Motor neuron (in vitro differentiated cells): Measurements from ENCODE around the gene SLC22A14. TPM values are rescaled to one million over a fixed set of nuclear protein-coding genes. Genes with fewer than 3 reads are reported as not detected.
A peak's percentile ranks its signal among the peaks of the same experiment; 100 is the strongest.
"Not testable (repeated sequence)": the region's sequence is repeated elsewhere in the genome, so short reads cannot be mapped to it uniquely, and the experiment has no call there.

Source experiments
- ATAC-seq, 8 experiments: fragments of 200-7000 bp; cut with Tn5 transposase; replicated peaks in 6 of 8; 2 replicates each; pipeline ENCODE4 v1.8.0; 2021; ENCODE audit warnings: mild to moderate bottlenecking in 8 of 8, moderate library complexity in 8 of 8
- H3K27ac ChIP-seq, 2 donors: fragments of 250-450 bp; sonication (Bioruptor Pico); 2 replicates each; pipeline ENCODE4 v1.9.0; 2021; ENCODE audit warnings: antibody characterized with exemption in 2 of 2, mild to moderate bottlenecking in 2 of 2, moderate library complexity in 1 of 2
- H3K4me1 ChIP-seq, 2 donors: fragments of 250-450 bp; sonication (Bioruptor Pico); replicated peaks in 1 of 2; 2 replicates each; pipeline ENCODE4 v1.6.1; 2021; ENCODE audit warnings: antibody characterized with exemption in 2 of 2, mild to moderate bottlenecking in 2 of 2, moderate library complexity in 1 of 2
- H3K4me3 ChIP-seq, 5 donors: fragments of 250-450 bp; sonication (Bioruptor Pico); 2 replicates each; pipeline ENCODE4 v1.9.0; 2021; ENCODE audit warnings: antibody characterized with exemption in 5 of 5, mild to moderate bottlenecking in 5 of 5, moderate library complexity in 4 of 5
- WGBS, 10 experiments: fragments of 450-650 bp; shearing (Covaris generic); methylation state at CpG; one replicate each; pipeline ENCODE4 v1.0.0; 2022; 5-methylcytosine and 5-hydroxymethylcytosine counted together
- in situ Hi-C, 9 experiments: fragments of 400-800 bp; cut with MboI; loops; one replicate each; pipeline ENCODE4 v1.15.0; 2021; ENCODE audit warnings: low sequenced_read_pairs in 9 of 9, low pct_unique_long_range_greater_than_20kb in 2 of 9; ENCODE audit not compliant: unreplicated experiment in 9 of 9
- total RNA-seq, 8 experiments: library from RNA; unstranded; fragments of 300-600 nt; gene quantifications; 2 replicates each; pipeline versions ENCODE4 v1.2.3 to v1.2.4, GENCODE V29; 2022

The SLC22A14 gene
- total RNA-seq, 8 experiments from 2014 or later = 0.11 to 0.71 (median 0.33) TPM

DNA sequence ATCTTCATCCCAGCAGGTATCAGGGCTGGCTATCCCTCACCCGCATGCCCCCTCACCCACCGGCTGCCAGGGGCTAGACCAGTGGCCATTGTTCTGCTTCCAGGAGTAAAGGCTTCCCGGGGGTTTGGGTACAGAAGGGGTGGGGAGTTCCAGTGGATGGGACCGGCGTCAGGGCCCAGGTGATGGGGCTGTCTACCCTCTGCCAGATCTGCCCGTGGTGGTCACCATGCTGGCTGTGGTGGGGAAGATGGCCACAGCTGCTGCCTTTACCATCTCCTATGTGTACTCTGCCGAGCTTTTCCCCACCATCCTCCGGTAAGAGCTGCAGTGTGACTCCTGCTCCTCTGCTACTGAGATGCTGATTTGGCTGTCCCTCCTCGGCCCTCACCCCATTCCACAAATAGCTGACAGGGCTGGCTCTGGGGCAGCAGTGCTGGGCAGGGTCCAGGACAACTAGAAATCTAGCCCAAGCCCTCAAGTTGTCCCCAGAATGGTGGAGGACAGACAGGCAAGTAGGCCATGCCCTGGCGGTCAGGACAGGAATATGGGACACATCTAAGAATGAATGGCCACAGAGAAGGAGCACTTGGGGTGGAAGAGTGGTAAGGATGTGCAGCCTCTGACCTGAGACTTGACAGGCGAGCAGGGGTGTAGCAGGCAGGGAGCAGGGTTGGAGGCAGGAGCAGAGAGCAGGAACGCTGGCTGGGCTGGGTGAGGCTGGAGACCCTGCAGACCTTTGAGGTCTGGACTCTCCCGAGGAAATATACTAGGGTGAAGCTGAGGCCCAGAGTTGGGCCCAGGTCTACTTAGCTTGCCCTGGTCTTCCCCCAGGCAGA, 5.8 kb upstream of the SLC22A14 start:
- in situ Hi-C loops = no loop called here

DNA sequence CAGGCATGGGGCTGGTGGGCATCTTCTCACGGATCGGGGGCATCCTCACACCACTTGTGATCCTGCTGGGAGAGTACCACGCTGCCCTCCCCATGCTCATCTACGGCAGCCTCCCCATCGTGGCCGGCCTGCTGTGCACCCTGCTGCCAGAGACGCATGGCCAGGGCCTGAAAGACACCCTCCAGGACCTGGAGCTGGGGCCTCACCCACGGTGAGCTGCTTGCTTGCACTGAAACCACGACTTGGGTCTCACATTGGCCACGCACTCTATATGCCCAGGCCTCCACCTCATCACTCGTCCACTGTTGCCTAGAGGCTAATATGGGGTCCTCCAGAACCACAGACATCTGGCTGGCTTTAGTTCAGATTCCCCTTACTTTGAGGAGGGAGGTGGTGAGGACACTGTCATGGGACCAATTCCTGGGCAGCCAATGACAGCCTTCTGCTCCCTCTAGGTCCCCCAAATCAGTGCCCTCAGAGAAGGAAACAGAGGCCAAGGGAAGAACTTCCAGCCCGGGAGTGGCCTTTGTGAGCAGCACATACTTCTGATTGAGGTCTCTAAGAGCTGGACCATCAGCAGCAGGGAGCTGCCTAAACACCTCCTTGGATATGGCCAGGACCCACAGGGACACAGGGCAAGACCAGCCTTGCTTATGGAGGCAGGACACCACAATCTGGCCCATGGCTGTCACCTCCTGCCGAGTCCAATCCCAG, 5.0 kb upstream of the SLC22A14 start:
- WGBS, 10 experiments = 83 to 100% (median 86%) methylated on average over 1 to 3 of the region's 13 CpGs; no CpG with 5 or more reads in 5 of the 10 experiments

More for the DNA sequence above, 5.8 kb upstream of the SLC22A14 start:
- Histone ChIP-seq H3K27ac (no peak overlapping the region), H3K4me3 (no peak overlapping the region), H3K4me1 (peaks cover 4 to 12% of the 10 kb centered on the region in 2 donors)
- 60 to 100% (median 88%) methylated on average over 1 to 6 of the region's 13 CpGs; no CpG with 5 or more reads in 2 of the 10 experiments for WGBS, 10 experiments
- no peak for ATAC-seq

DNA sequence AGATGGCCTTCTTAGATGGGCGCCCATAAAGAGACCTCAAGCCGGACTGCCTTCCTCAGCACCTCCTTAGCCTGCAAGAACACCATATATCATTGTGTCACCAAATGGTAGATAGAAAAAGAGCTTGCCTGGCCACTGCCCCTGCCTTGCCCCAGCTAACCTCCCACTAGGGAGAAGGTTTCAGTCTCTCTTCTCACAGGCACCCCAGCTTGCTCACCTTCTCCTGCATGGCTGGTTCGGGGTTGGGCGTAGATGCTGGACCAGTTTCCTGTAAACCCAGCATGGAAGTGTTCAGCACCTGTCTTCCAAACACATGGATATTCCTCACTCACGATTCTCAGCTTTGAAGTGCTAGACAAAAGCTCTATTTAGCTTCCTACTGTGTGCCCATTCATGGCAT, 3.3 kb upstream of the SLC22A14 start:
- in situ Hi-C loops = no loop called here
- Histone ChIP-seq H3K4me1 (no peaks in the 10 kb centered on the region), H3K27ac (no peak overlapping the region), H3K4me3 (no peak overlapping the region)
- 33 to 100% (median 79%) methylated on average over 1 to 5 of the region's 5 CpGs; no CpG with 5 or more reads in 1 of the 10 experiments for WGBS, 10 experiments
- ATAC-seq = no peak

More for the DNA sequence above, 5.0 kb upstream of the SLC22A14 start:
- no peak for ATAC-seq
- in situ Hi-C loops = no loop called here
- Histone ChIP-seq H3K4me1 (peaks cover 4 to 10% of the 10 kb centered on the region in 2 donors), H3K4me3 (no peak overlapping the region), H3K27ac (no peak overlapping the region)

DNA sequence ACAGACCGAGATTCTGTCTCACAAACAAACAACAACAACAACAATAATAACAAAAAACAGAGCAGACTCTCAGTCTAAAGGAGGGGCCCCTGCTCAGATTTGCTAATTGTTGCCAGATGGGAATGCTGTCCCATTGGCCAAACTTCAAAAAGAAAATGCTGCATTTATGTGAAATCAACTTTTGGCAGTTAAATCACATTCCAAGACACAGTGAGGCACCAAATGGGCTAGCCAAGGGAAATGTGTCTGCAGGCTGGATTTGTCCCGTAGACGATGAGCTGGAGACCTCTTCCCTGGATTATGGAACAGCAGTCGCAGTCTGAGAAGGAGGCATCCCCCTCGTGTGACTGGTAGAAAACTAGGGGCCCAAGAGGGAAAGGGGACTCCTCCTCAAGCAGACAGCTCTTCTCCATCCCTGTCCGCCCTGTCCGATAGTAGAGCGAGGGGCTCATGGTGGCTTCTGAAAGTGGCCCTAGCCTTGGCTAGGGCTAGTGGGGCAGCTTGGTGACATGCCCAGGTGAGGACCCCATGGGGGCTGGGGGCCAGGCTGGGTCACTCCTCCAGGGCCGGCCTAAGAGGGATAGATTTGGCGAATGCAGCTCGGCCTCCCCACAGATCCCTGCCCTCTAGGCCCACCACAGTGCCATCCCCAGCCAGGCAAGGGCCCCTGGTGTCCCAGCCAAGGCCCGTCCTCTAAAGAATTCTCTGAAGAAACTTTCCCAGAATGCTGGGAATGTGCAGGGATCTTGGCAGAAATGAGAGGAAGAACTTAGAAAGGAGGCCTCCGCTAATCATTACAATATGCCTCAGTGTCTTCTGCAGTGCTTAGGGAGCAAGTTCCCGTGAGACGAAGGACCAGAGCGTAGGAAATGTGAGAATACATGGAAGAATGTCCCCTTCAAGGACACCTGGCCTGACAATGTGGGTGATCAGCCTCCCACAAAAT, 2.0 kb downstream of the SLC22A14 start:
- peak in 3 of 8 experiments; percentile 81 to 96 (median 94) for ATAC-seq
- no peaks in the 10 kb centered on the region for H3K4me1 ChIP-seq
- in situ Hi-C loops = no loop called here
- no peak overlapping the region for H3K4me3 ChIP-seq
- 33 to 95% (median 61%) methylated on average over 1 to 10 of the region's 16 CpGs; no CpG with 5 or more reads in 2 of the 10 experiments for WGBS, 10 experiments
- H3K27ac ChIP-seq = no peak overlapping the region

DNA sequence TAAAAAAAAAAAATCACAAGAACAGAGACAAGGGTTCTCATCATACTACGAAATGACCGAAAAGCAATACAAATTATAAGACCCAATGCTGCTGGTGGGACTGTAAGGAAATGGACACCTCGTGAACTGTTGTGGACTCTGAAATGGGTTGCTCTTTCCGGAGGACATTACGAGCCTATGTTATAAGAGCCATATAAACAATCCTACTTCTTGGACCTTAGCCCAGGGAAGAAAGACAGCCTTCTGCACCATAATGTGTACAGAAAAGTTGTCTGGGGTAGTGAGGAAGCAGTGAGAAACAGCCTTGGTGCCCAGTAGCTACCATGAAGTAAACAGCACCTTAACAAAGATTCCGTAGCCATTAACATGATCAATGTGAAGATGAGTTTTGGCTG, 2.7 kb downstream of the SLC22A14 start:
- Histone ChIP-seq H3K4me1 (no peaks in the 10 kb centered on the region), H3K27ac (no peak overlapping the region), H3K4me3 (no peak overlapping the region)
- in situ Hi-C loops = no loop called here
- ATAC-seq = no peak
- 31 to 100% (median 88%) methylated on average over 1 to 6 of the region's 6 CpGs; no CpG with 5 or more reads in 1 of the 10 experiments for WGBS, 10 experiments

DNA sequence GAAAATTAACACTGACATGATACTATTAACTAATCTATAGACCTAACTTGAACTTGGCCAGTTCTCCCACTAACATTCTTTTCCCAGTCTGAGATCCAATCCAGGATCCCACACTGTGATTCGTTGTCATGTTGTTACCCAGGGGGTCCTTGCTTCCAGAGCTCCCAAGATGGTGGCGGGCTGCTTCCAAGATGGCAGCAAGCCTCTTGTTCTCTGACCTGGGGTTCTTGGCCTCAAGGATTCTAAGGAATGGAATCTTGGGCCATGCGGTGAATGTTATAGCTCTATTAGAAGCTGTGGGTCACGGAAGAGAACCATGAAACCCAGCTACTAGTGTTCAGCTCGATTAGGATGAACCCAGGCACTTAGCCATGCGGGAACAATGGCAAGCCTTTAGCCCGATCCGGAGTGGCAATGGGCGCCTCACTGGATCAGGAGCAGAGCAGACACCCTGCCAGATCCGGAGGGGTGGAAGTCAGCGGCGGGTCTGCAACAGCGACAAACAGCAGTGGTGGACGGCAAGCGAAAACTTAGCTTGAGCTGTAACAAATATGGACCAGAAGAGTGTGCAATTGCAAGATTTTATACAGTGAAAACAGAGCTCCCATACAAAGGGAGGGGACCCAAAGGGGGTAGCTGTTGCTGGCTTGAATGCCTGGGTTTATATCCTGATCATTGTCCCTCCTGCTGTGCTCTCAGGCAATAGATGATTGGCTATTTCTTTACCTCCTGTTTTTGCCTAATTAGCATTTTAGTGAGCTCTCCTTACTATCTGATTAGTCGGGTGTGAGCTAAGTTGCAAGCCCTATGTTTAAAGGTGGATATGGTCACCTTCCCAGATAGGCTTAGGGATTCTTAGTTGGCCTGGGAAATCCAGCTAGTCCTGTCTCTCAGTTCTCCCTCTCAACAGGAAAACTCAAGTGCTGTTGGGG, 7.5 kb downstream of the SLC22A14 start:
- H3K27ac ChIP-seq, in situ Hi-C loops, H3K4me1 ChIP-seq, H3K4me3 ChIP-seq, ATAC-seq: not testable (repeated sequence)
- 63 to 100% (median 91%) methylated on average over 1 to 13 of the region's 16 CpGs for WGBS, 10 experiments

DNA sequence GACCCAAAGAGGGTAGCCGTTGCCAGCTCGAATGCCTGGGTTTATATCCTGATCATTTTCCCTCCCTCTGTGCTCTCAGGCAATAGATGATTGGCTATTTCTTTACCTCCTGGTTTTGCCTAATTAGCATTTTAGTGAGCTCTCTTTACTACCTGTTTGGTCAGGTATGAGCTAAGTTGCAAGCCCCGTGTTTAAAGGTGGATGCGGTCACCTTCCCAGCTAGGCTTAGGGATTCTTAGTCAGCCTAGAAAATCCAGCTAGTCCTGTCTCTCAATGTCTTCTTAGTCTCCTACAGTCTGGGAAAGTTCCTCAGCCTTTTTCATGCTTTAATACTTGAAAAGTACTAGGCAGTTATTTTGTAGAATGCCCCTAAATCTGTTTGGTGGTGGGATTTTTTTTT, 15.0 kb downstream of the SLC22A14 start:
- ATAC-seq, in situ Hi-C loops, H3K4me1 ChIP-seq, H3K27ac ChIP-seq, H3K4me3 ChIP-seq: not testable (repeated sequence)
- 54 to 92% (median 86%) methylated on average over 2 to 3 of the region's 4 CpGs; no CpG with 5 or more reads in 4 of the 10 experiments for WGBS, 10 experiments

DNA sequence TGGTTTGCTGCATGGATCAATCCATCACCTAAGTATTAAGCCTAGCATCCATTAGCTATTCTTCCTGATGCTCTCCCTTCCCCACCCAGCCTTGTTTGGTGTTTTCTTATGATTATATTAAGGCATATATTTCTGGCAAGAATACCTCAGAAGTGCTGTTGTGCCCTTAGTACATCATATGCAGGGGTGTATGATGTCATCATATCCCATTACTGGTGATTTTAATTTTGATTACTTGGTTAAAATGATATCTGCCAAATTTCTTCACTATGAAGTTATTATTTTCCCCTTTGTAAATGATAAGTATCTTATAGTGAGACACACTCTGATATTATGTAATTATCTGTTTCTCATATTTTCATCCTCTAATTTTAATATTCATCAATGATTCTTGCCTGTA, 15.4 kb downstream of the SLC22A14 start:
- H3K27ac ChIP-seq = no peak overlapping the region
- H3K4me1 ChIP-seq = no peaks in the 10 kb centered on the region
- no peak overlapping the region for H3K4me3 ChIP-seq
- in situ Hi-C loops = no loop called here
- ATAC-seq = no peak

DNA sequence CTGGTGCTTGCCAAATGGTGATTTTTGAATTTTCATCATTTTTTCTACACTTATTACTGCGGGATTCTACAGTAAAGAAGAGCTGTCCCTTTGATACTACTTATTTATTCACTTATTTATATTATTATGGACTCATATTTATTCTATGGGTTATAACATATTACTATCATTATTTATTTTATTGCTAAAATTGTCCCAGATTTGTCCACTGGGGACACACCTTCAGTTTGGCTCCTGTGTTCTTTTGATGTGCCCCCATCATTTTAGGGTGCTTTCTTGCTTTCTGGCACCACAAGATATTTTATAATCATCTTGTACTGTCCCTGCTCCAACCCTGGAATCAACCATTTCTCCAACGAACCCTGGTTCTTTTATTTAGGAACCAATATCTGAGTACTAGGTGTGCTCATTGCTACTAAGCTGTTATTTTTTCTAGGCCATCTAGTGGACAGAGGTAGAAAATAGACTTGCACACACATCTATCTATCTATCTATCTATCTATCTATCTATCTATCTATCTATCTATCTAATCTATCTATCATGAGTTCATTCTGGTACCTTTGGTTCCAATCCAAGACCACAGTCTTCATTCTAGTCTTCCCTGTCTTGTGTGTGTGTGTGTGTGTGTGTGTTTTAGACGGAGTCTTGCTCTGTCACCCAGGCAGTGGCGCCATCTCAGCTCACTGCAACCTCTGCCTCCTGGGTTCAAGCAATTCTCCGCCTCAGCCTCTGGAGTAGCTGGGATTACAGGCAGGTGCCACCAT, 16.0 kb downstream of the SLC22A14 start:
- peak in 3 of 8 experiments; percentile 59 to 68 (median 64) for ATAC-seq
- Histone ChIP-seq H3K4me1 (no peaks in the 10 kb centered on the region), H3K27ac (no peak overlapping the region), H3K4me3 (no peak overlapping the region)
- whole genome bisulfite sequencing, 10 experiments = 25 to 91% (median 53%) methylated on average over 1 to 3 of the region's 5 CpGs; no CpG with 5 or more reads in 1 of the 10 experiments
- in situ Hi-C loops = no loop called here

DNA sequence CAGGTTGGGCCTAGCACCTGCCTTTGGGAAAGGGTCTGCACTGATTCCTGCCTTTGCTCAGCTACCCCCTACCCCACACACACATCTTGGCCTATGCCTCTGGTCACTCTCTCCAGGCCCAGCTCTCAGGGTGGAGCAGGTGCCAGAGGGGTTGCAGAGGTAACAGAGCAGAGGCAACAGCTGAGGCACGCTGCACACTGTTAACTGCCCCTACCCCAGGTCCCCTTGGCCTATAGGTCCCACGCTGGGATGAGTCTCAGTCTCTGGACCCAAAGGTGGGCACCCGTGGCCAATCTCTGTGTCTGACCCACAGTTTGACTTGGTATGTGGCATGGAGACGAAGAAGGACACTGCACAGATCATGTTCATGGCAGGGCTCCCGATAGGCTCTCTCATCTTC, 24.8 kb downstream of the SLC22A14 start:
- in situ Hi-C loops = no loop called here
- 58 to 73% methylated on average over 2 to 3 of the region's 5 CpGs; no CpG with 5 or more reads in 8 of the 10 experiments for WGBS, 10 experiments
- H3K4me3 ChIP-seq = no peak overlapping the region
- no peak for ATAC-seq
- H3K27ac ChIP-seq = no peak overlapping the region
- H3K4me1 ChIP-seq = no peaks in the 10 kb centered on the region

DNA sequence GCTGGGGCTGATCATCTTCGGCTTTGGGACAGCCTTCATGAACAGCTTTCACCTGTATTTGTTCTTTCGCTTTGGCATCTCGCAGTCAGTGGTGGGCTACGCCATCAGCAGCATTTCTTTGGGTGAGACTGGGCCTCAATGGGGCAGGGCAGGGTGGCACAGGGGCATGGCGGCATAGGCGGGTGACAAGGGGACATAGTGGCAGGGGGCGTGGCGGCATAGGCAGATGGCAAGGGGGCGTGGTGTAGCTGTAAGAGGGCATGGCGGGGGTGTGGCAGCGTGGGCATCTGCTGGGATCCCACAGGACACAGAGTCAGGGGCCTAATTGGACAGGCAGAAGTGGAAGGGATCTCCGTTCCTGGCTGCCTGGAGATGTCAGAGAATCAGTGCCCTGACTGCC, 25.5 kb downstream of the SLC22A14 start:
- H3K27ac ChIP-seq = no peak overlapping the region
- no peak for ATAC-seq
- in situ Hi-C loops = no loop called here
- no peak overlapping the region for H3K4me3 ChIP-seq
- WGBS, 10 experiments = 80% methylated on average over 1 of the region's 12 CpGs; no CpG with 5 or more reads in 9 of the 10 experiments
- no peaks in the 10 kb centered on the region for H3K4me1 ChIP-seq
